GM12878 (cell line): ENCODE data around the gene HMCN2. TPM values are rescaled to one million over a fixed set of nuclear protein-coding genes. Genes with fewer than 3 reads are reported as not detected.

Experiments
- ATAC-seq: fragments of 200-7000 bp; cut with Tn5 transposase; 3 replicates; pipeline ENCODE4 v1.9.1; 2020; ENCODE audit warnings: mild to moderate bottlenecking, moderate library complexity
- BruUV-seq: library from RNA; stranded (reverse); fragments of 400-500 nt; replicated peaks from 2 replicates; lab custom pipeline; 2021; lab: Mats Ljungman, UMichigan
- CTCF ChIA-PET: fragments of 300-600 bp; sonication (Branson Sonifier 250); formaldehyde crosslinking; extraction: SDS; loops from one replicate; lab custom pipeline; 2021; ENCODE audit warnings: inconsistent platforms; lab: Yijun Ruan, JAX
- POLR2A ChIA-PET: fragments of 350-600 bp; formaldehyde crosslinking; extraction: SDS; loops from one replicate; lab custom pipeline; 2021; ENCODE audit warnings: inconsistent platforms; lab: Charles Lee
- RAD21 ChIA-PET: fragments of 300-600 bp; sonication (Branson Sonifier 250); formaldehyde crosslinking; loops from one replicate; lab custom pipeline; 2023; ENCODE audit warnings: antibody characterized with exemption; ENCODE audit not compliant: unreplicated experiment; lab: Charles Lee
- SMC1A ChIA-PET: fragments of 300-600 bp; sonication (Branson Sonifier 250); formaldehyde crosslinking; loops from one replicate; lab custom pipeline; 2023; ENCODE audit not compliant: unreplicated experiment, uncharacterized antibody; lab: Charles Lee
- DNase-seq: peaks from one replicate; pipeline ENCODE4 v3.0.0-alpha.2; 2011; ENCODE audit warnings: low read depth, low spot score
- FAIRE-seq: peaks from 3 replicates; lab custom pipeline; 2011; peaks lifted over from hg19 to GRCh38; lab: Jason Lieb, UNC
- H2AFZ ChIP-seq: 2 replicates; pipeline ENCODE4 v1.6.0; 2011; ENCODE audit warnings: low read depth, low read length, control low read depth; ENCODE audit not compliant: control insufficient read depth
- H3K27ac ChIP-seq: 2 replicates; pipeline ENCODE4 v1.5.1; 2011; ENCODE audit warnings: control low read depth; ENCODE audit not compliant: control insufficient read depth, insufficient read depth
- H3K27me3 ChIP-seq, 2 experiments: replicated peaks in 1 of 2; 2 replicates each; pipeline versions ENCODE4 v1.6.0 to v1.6.1; 2011; ENCODE audit warnings: low read length in 1 of 2; ENCODE audit not compliant: control insufficient read depth in 2 of 2, insufficient read depth in 2 of 2
- H3K36me3 ChIP-seq, 2 experiments: 2 replicates each; pipeline ENCODE4 v1.5.1; 2011; ENCODE audit warnings: low read length in 1 of 2; ENCODE audit not compliant: control insufficient read depth in 2 of 2, insufficient read depth in 2 of 2
- H3K4me1 ChIP-seq: 2 replicates; pipeline ENCODE4 v1.6.1; 2011; ENCODE audit warnings: mild to moderate bottlenecking, low read length, moderate library complexity, mixed read lengths; ENCODE audit not compliant: control insufficient read depth, insufficient read depth
- H3K4me2 ChIP-seq: 2 replicates; pipeline ENCODE4 v1.6.0; 2011; ENCODE audit warnings: control low read depth; ENCODE audit not compliant: control insufficient read depth, insufficient read depth
- H3K4me3 ChIP-seq: fragments of 200-600 bp; sonication (generic); 2 replicates; pipeline ENCODE4 v1.5.1; 2016
- H3K79me2 ChIP-seq: 2 replicates; pipeline ENCODE4 v1.6.0; 2011; ENCODE audit warnings: low read length; ENCODE audit not compliant: control insufficient read depth, insufficient read depth
- H3K9ac ChIP-seq: 2 replicates; pipeline ENCODE4 v1.8.0; 2011; ENCODE audit warnings: low read length, control low read depth, mixed read lengths; ENCODE audit not compliant: control insufficient read depth, insufficient read depth
- H3K9me3 ChIP-seq: replicated peaks from 3 replicates; pipeline ENCODE4 v1.5.1; 2011; ENCODE audit warnings: mild to moderate bottlenecking, low read length; ENCODE audit not compliant: control insufficient read depth, insufficient read depth
- H4K20me1 ChIP-seq: 2 replicates; pipeline ENCODE4 v1.6.0; 2011; ENCODE audit not compliant: control insufficient read depth, insufficient read depth
- BCL11A ChIP-seq: IDR thresholded peaks from 2 replicates; pipeline ENCODE4 v1.6.1; 2011; ENCODE audit warnings: low read depth, low read length
- CBX3 ChIP-seq: fragments of 200-600 bp; sonication (generic); IDR thresholded peaks from 2 replicates; pipeline ENCODE4 v1.6.1; 2016; ENCODE audit warnings: low read depth, borderline replicate concordance
- FOXK2 ChIP-seq: fragments of 450-650 bp; IDR thresholded peaks from 2 replicates; pipeline ENCODE4 v1.6.1; 2017; ENCODE audit warnings: mild to moderate bottlenecking, moderate library complexity
- HCFC1 ChIP-seq: fragments of 150-350 bp; IDR thresholded peaks from 2 replicates; pipeline ENCODE4 v1.6.1; 2014; ENCODE audit warnings: low read length
- HDAC2 ChIP-seq: fragments of 200-600 bp; sonication (generic); IDR thresholded peaks from 2 replicates; pipeline ENCODE4 v1.6.1; 2017
- MYC ChIP-seq: IDR thresholded peaks from 2 replicates; pipeline ENCODE4 v1.6.1; 2011; ENCODE audit warnings: mild to moderate bottlenecking, low read length, moderate library complexity, inconsistent platforms; ENCODE audit not compliant: insufficient read depth, insufficient replicate concordance, insufficient read length, severe bottlenecking
- SPI1 ChIP-seq: IDR thresholded peaks from 2 replicates; pipeline ENCODE4 v1.6.1; 2011; ENCODE audit warnings: low read depth, mild to moderate bottlenecking, low read length, moderate library complexity, borderline replicate concordance; ENCODE audit not compliant: insufficient read depth
- YBX1 ChIP-seq: fragments of 450-650 bp; IDR thresholded peaks from 2 replicates; pipeline ENCODE4 v1.6.1; 2016; ENCODE audit warnings: antibody characterized with exemption
- ZNF274 ChIP-seq: IDR thresholded peaks from one replicate; pipeline ENCODE4 v1.8.0; 2011; ENCODE audit not compliant: insufficient read length, insufficient read depth
- WGBS: methylation state at CpG from one replicate; pipeline ENCODE4 v1.1.6; 2016; ENCODE audit warnings: low lambda C conversion rate; ENCODE audit not compliant: insufficient replicate concordance, insufficient coverage; ENCODE audit errors: missing lambda C conversion rate; 5-methylcytosine and 5-hydroxymethylcytosine counted together
- in situ Hi-C: fragments of 300-500 bp; cut with MboI; formaldehyde crosslinking; loops from 9 replicates; pipeline ENCODE4 v1.14.3; 2018; ENCODE audit warnings: mixed read lengths
- intact Hi-C: fragments of 100-400 bp; cut with micrococcal nuclease; formaldehyde crosslinking; loops from one replicate; pipeline ENCODE4 v1.14.2; 2022; ENCODE audit not compliant: unreplicated experiment
- polyA plus RNA-seq, 11 experiments: library from polyadenylated mRNA; depleted of rRNA in 4 of 11; unstranded in 6 of 11; stranded (reverse) in 5 of 11; fragments of >200 nt; fragmentation: Nextera tagmentation in 4 of 11; fragmentation: Illumina TruSeq in 1 of 11; extraction: Ambion mirVana in 4 of 11; extraction: Trizol in 1 of 11; gene quantifications; 1 replicate in 1 of 11; 2 replicates in 10 of 11; pipeline versions ENCODE4 v1.2.1 to v1.2.3, GENCODE V29; 2011 to 2016; ENCODE audit warnings: inconsistent platforms in 2 of 11, missing spikeins in 2 of 11, low read depth in 1 of 11
- total RNA-seq, 4 experiments: library from RNA; depleted of rRNA in 3 of 4; stranded (reverse); fragments of >200 nt in 3 of 4; fragmentation: Illumina TruSeq in 1 of 4; extraction: Trizol in 1 of 4; gene quantifications; 2 replicates each; pipeline versions ENCODE4 v1.2.1 to v1.2.3, GENCODE V29; 2013 to 2021
- TF ChIP-seq, protein P1 (sequence below): IDR thresholded peaks from 2 replicates; pipeline ENCODE4 v1.6.1; 2012; ENCODE audit warnings: low read depth, low read length, improper control_type of control experiment
- TF ChIP-seq, protein P2 (sequence below): IDR thresholded peaks from 2 replicates; pipeline ENCODE4 v1.6.1; 2012; ENCODE audit warnings: low read depth, low read length, improper control_type of control experiment

The HMCN2 gene
- total and polyA plus RNA-seq, 10 of the 15 experiments (the other 5 are each of a cell fraction or from before 2014, with no cell fraction given): 0.04 TPM; not detected in 9

DNA sequence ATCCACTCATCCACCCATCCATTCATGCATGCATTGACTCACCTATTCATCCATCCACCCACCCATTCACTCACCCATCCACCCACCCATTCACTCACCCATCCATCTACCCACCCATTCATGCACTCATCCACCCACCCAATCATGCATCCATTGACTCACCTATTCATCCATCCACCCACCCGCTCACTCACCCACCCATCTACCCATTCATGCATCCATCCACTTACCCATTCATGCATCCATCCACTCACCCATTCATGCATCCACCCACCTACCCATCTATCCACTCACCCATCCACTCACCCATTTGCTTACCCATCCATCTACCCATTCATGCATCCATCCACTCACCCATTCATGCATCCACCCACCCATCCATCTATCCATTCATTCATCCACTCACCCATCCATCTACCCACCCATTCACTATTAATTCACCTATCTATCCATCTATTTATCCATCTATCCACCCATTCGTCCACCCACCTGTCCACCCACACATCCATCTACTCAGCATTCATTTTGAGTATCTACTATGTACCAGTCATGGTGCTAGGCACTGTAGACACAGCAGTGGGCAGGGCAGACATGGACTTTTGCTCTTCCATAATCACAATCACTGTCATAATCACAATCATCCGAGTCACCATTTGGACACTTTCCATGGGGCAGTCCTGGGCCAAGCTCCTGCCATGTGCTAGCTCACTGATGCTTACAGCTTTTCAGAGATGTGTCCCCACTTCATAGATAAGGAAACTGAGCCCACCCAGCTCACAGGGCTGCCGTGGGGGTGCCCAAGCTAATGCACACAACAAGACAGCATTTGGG is 34.4 kb downstream of the HMCN2 start:
- Histone ChIP-seq H3K4me3 (no peak overlapping the region), H3K9me3 (no peaks in the 10 kb centered on the region), H3K27me3 (peaks cover 0 to 2% of the 10 kb centered on the region in 2 experiments; a peak in 3 of 4 replicates), H2AFZ (no peak overlapping the region), H3K36me3 (no peaks in the 10 kb centered on the region), H4K20me1 (no peaks in the 10 kb centered on the region), H3K4me2 (no peak overlapping the region), H3K4me1 (no peaks in the 10 kb centered on the region), H3K79me2 (no peaks in the 10 kb centered on the region), H3K9ac (no peak overlapping the region), H3K27ac (no peak overlapping the region)
- intact Hi-C loops: no loop called here
- SMC1A ChIA-PET: no interaction called here
- in situ Hi-C loops: no loop called here
- 11% methylated on average over 4 of the region's 4 CpGs for WGBS
- CTCF ChIA-PET: no interaction called here
- ATAC-seq: no peak
- BruUV-seq: no TSS peak
- no peak for FAIRE-seq
- POLR2A ChIA-PET: no interaction called here
- RAD21 ChIA-PET: no interaction called here
- no peak for DNase-seq
- no peak for TF ChIP-seq CBX3

DNA sequence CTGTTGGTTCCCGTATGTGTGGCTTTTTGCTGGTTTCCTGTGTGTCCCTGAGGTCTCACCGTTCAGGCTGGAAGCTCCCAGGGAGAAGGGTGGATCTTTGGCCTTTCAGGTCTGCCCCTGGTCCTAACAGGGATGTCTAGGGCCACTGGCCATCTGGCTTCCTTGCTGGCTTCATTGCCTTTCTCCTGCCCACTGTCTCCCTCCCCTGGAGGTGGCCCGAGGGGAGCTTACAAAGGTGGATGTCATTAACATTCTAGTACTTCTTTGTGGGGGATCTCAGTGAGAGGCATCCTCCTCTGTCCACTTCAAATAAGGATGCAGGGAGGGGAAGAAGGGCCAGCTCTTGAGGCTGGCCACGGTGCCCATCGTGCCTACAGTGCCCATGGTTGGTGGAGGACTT is 35.2 kb downstream of the HMCN2 start:
- no TSS peak for BruUV-seq

More for the DNA sequence above, 35.2 kb downstream of the HMCN2 start:
- H3K4me2 ChIP-seq: no peak overlapping the region
- no peak overlapping the region for H3K9ac ChIP-seq
- ChIA-PET RAD21 (no interaction called here), POLR2A (no interaction called here), SMC1A (no interaction called here), CTCF (no interaction called here)
- intact Hi-C loops: no loop called here
- DNase-seq (no peak), ATAC-seq (no peak), FAIRE-seq (no peak)
- peaks cover 0 to 2% of the 10 kb centered on the region in 2 experiments; a peak in 2 of 4 replicates for H3K27me3 ChIP-seq
- WGBS: 0% methylated on average over 5 of the region's 5 CpGs
- H3K36me3 ChIP-seq: no peaks in the 10 kb centered on the region
- no peak overlapping the region for H3K4me3 ChIP-seq
- in situ Hi-C loops: no loop called here
- H3K9me3 ChIP-seq: no peaks in the 10 kb centered on the region
- H3K4me1 ChIP-seq: no peaks in the 10 kb centered on the region
- H3K79me2 ChIP-seq: no peaks in the 10 kb centered on the region
- no peaks in the 10 kb centered on the region for H4K20me1 ChIP-seq
- no peak overlapping the region for H2AFZ ChIP-seq
- H3K27ac ChIP-seq: no peak overlapping the region
- TF ChIP-seq, protein P1, sequence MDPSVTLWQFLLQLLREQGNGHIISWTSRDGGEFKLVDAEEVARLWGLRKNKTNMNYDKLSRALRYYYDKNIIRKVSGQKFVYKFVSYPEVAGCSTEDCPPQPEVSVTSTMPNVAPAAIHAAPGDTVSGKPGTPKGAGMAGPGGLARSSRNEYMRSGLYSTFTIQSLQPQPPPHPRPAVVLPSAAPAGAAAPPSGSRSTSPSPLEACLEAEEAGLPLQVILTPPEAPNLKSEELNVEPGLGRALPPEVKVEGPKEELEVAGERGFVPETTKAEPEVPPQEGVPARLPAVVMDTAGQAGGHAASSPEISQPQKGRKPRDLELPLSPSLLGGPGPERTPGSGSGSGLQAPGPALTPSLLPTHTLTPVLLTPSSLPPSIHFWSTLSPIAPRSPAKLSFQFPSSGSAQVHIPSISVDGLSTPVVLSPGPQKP: no peak
- TF ChIP-seq BCL11A (no peak), MYC (no peak), HDAC2 (no peak), ZNF274 (no peak), FOXK2 (no peak), YBX1 (no peak), SPI1 (no peak), HCFC1 (no peak)
- TF ChIP-seq, protein P2, sequence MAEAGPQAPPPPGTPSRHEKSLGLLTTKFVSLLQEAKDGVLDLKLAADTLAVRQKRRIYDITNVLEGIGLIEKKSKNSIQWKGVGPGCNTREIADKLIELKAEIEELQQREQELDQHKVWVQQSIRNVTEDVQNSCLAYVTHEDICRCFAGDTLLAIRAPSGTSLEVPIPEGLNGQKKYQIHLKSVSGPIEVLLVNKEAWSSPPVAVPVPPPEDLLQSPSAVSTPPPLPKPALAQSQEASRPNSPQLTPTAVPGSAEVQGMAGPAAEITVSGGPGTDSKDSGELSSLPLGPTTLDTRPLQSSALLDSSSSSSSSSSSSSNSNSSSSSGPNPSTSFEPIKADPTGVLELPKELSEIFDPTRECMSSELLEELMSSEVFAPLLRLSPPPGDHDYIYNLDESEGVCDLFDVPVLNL: no peak
